ENCODE measurements around the gene FH.

FH gene

GRCh38 chr1:241453732-241454131 is 65.8 kb downstream of the FH start:
- DNase-seq = no peak

- no peak for DNase-seq
Measured at GRCh38 chr1:241451956-241452355, 67.6 kb downstream of the FH start.

Measured in left hindlimb (tissue), 1 donor.